HG03558 (cell line): Measurements from ENCODE around the gene NPNT.

Experiments
- ATAC-seq: cut with Tn5 transposase; IDR thresholded peaks from one replicate; pipeline ENCODE4 v1.9.1; 2021; ENCODE audit warnings: moderate number of reproducible peaks; ENCODE audit not compliant: unreplicated experiment; ENCODE audit errors: extremely low read depth

Gene NPNT

GRCh38 chr4:106011387-106011786 is 116.1 kb downstream of the NPNT start:
- no peak for ATAC-seq

GRCh38 chr4:106017975-106018374 is 122.7 kb downstream of the NPNT start:
- ATAC-seq: no peak

GRCh38 chr4:106019771-106020170 is 124.5 kb downstream of the NPNT start:
- ATAC-seq: no peak
